H1 (cell line): ENCODE data around the gene ACTR8. TPM values are rescaled to one million over a fixed set of nuclear protein-coding genes. Genes with fewer than 3 reads are reported as not detected.

ENCODE experiments used
- ATF2 ChIP-seq: IDR thresholded peaks from 2 replicates; pipeline ENCODE4 v1.6.1; 2012; ENCODE audit warnings: low read length, inconsistent platforms
- BCL11A ChIP-seq, 2 experiments: IDR thresholded peaks; one replicate each; pipeline ENCODE4 v1.6.1; 2011; ENCODE audit warnings: low read depth in 2 of 2, low read length in 2 of 2, mild to moderate bottlenecking in 2 of 2
- CHD7 ChIP-seq: fragments of 300-600 bp; sonication (generic); IDR thresholded peaks from 2 replicates; pipeline ENCODE4 v1.7.1; 2012; ENCODE audit warnings: low read length, moderate library complexity, mild to moderate bottlenecking, inconsistent platforms; ENCODE audit not compliant: insufficient replicate concordance
- CREB1 ChIP-seq: IDR thresholded peaks from 2 replicates; pipeline ENCODE4 v1.6.1; 2012; ENCODE audit warnings: inconsistent platforms
- EP300 ChIP-seq, 2 experiments: IDR thresholded peaks; 1 replicate in 1 of 2; 2 replicates in 1 of 2; pipeline ENCODE4 v1.6.1; 2011 to 2012; ENCODE audit warnings: low read depth in 2 of 2, low read length in 2 of 2, mild to moderate bottlenecking in 2 of 2, borderline replicate concordance in 1 of 2, inconsistent platforms in 1 of 2, moderate library complexity in 1 of 2
- NANOG ChIP-seq: IDR thresholded peaks from 2 replicates; pipeline ENCODE4 v1.6.1; 2011; ENCODE audit warnings: low read length, low read depth, mild to moderate bottlenecking, inconsistent platforms; ENCODE audit not compliant: insufficient read depth, poor library complexity, severe bottlenecking
- SIRT6 ChIP-seq: IDR thresholded peaks from one replicate; pipeline ENCODE4 v1.7.1; 2012; ENCODE audit warnings: low read length, inconsistent platforms
- SRF ChIP-seq: IDR thresholded peaks from 2 replicates; pipeline ENCODE4 v1.6.1; 2011; ENCODE audit warnings: mild to moderate bottlenecking, low read depth, low read length, moderate library complexity
- polyA plus RNA-seq, 7 experiments: library from polyadenylated mRNA; depleted of rRNA in 3 of 7; stranded (reverse) in 5 of 7; unstranded in 2 of 7; fragments of >200 nt in 5 of 7; fragments of 200-250 nt in 2 of 7; gene quantifications; 1 replicate in 5 of 7; 2 replicates in 1 of 7; 4 replicates in 1 of 7; pipeline versions ENCODE4 v1.2.1 to v1.2.3, GENCODE V29; 2011 to 2013; ENCODE audit warnings: missing spikeins in 2 of 7, mixed read lengths in 2 of 7
- total RNA-seq: library from RNA; stranded (reverse); fragmentation: NEBNext Ultra II Directional; extraction: Animal tissue kit (Norgen Biotek cat#: 25700); gene quantifications from 2 replicates; pipeline ENCODE4 v1.2.1, GENCODE V29; 2021

The ACTR8 gene
- total and polyA plus RNA-seq, 2 of the 8 experiments (the other 6 are each of a cell fraction or from before 2014, with no cell fraction given), result 8.3 to 26.9 TPM

GRCh38 chr3:53836084-53836872, 45.7 kb downstream of the ACTR8 start (continued):
- no peak for TF ChIP-seq CHD7
- no peak for TF ChIP-seq NANOG
- TF ChIP-seq SRF, result no peak
- no peak for TF ChIP-seq ATF2
- no peak for TF ChIP-seq BCL11A (IDR thresholded peaks at IDR 0.05; ENCODE audit: low read depth in 2 of 2, low read length in 2 of 2)
- no peak for TF ChIP-seq SIRT6
- TF ChIP-seq EP300 (IDR thresholded peaks at IDR 0.05; ENCODE audit: borderline replicate concordance in 1 of 2, low read depth in 2 of 2, low read length in 2 of 2), result no peak
- no peak for TF ChIP-seq CREB1
